GM12892 (cell line): Measurements from ENCODE around the gene UBL5.

Source experiments
- POLR2A ChIP-seq: IDR thresholded peaks from 2 replicates; pipeline ENCODE4 v1.6.1; 2011; ENCODE audit warnings: low read depth, low read length, control low read depth
- POLR2AphosphoS5 ChIP-seq: IDR thresholded peaks from 2 replicates; pipeline ENCODE4 v1.6.1; 2011; ENCODE audit warnings: low read depth, low read length, control low read depth
- TAF1 ChIP-seq: IDR thresholded peaks from 2 replicates; pipeline ENCODE4 v1.6.1; 2011; ENCODE audit warnings: low read depth, mild to moderate bottlenecking, control low read depth, low read length, borderline replicate concordance

GRCh38 chr19:9786819-9787218 lies 40.9 kb upstream of the UBL5 start:
- no peak for TF ChIP-seq TAF1
- TF ChIP-seq POLR2A = no peak
- no peak for TF ChIP-seq POLR2AphosphoS5
